HG02610 (cell line): ENCODE results near the gene TMEM187.
A peak's percentile ranks its signal among the peaks of the same experiment; 100 is the strongest.

ENCODE experiments used
- ATAC-seq: cut with Tn5 transposase; IDR thresholded peaks from one replicate; pipeline ENCODE4 v1.9.1; 2021; ENCODE audit warnings: mild to moderate bottlenecking, moderate library complexity; ENCODE audit not compliant: unreplicated experiment

TMEM187 gene, protein sequence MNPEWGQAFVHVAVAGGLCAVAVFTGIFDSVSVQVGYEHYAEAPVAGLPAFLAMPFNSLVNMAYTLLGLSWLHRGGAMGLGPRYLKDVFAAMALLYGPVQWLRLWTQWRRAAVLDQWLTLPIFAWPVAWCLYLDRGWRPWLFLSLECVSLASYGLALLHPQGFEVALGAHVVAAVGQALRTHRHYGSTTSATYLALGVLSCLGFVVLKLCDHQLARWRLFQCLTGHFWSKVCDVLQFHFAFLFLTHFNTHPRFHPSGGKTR

DNA sequence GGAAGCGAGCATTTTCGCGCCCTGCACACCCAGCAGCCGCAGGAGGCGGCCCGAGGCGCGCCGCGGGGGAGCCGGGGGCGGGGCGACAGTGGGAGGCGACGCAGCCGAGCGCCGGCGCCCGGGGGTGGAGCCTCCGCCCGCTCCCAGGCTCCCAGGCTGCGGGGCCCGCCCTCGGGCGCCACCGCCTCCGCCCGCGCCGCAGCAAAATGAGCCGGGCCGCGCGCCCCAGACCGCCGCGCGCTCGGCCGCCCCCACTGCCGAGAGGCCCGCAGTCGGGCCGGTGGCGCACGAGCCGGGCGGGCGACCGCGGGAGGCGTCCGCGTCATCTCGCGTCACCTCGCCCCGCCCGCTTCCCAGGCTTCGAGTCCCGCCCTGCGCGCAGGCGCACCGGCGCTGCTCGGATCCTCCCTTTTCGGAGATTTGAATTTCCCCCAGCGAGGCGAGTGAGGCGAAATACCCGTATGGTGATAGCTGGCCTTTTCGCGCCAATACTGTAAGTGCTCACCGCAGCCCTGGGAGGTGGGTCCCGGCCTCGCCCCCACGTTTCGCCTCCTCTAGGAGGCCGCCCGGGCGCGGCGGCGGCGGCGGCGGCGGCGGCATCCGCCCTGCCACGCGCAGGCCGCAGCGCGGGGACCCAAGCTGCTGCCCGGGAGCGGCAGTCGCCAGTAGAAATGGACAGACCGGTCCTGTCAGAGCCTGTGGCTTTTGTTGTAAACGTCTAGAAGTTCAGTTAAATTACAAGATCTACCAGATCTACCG lies at the start of gene TMEM187:
TMEM187 (plus strand) TSS at position 387 of the 759 bp plus-strand sequence. CDS start 9,309 bp downstream, outside the sequence.
- peak; percentile 54 for ATAC-seq

DNA sequence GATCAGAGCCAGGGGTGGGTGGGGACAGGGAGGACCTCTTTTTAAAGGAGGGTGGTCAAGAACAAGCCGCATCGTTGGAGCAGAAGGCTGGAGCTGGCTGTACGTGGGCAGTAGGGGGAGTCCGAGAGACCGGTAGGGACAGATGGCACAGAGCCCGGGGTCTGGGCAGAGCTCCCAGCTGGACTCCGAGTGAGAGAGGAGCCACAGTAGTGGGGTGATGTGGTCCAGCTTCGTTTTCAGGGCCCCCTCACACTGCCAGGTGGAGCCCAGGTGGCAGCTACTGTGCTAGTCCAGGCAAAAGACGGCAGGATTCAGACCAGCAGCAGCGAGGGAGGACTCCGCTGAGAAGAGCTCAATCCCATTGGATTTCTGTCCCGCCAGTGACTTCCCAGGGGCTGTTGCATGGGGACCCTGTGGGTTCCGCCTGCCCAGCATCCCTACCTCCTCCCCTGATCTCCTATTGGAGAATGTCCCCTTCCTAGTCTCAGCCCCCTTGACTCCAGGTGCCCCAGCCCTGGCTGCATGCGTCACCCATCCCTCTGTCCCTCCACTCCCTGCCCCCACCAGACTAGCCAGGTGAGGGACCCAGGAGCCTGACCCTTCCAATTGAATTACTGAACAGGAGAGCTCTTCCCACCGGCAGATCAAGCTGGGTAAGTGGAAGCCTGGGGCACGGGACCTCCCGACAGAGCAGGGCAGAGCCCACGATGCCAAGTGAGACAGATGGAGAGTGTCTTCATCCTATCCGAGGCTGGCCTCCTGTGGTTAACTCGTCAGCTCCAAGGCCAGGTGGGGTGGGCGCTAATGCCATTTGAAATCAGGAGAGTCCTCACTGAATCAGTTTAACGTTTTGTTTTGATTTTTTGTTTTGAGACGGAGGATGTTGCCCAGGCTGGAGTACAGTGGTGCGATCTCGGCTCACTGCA lies 49.4 kb upstream of the TMEM187 start:
- no peak for ATAC-seq

DNA sequence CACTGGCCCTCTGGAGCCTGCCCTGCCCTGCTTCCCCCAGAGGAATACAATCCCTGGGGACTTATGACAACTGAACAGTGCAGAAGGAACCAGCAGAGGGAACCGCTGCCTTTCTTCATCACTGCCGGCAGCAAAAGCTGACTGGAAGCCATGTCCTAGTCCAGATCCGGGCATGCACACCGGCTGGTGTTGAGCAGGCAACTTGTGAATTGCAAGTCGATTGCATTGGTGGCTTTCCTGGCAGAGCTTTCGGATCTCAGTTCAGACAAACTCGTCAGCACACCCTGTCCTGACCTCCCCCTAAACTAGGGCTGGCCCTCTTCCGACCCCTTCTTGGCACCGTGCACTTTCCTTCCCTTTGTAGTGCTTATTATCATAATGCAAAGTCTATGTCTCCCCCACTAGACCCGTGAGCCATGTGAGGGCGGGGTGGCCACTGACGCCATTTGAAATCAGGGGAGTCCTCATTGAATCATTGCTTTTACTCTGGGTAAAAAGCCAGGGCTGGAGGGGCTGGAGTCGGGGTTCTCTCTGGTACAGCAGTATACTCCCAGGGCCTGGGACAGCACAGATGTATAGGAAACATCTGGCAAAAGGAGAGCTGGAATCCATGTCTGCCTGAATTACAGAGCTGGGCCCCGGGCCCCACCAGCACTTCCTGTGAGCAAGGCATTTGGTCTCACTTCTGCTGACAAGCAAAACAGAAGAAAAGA lies 48.2 kb upstream of the TMEM187 start:
- no peak for ATAC-seq

DNA sequence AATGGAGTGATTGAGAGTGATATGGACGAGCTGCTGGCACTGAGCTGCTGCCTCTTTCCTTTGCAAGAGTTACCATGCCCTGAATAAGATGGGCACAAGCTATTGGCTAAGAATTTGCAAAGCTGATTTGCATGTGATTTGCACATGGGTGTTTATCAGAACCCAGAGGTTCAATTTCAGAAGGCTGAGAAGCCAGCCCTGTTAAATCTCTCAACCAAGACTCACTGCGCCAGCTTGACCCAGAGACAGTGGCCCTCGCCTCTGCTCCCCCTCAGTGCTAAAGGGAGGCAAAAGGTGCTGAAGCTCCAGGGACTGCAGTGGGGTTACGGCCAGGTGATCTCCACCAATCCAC lies 47.2 kb upstream of the TMEM187 start:
- no peak for ATAC-seq

DNA sequence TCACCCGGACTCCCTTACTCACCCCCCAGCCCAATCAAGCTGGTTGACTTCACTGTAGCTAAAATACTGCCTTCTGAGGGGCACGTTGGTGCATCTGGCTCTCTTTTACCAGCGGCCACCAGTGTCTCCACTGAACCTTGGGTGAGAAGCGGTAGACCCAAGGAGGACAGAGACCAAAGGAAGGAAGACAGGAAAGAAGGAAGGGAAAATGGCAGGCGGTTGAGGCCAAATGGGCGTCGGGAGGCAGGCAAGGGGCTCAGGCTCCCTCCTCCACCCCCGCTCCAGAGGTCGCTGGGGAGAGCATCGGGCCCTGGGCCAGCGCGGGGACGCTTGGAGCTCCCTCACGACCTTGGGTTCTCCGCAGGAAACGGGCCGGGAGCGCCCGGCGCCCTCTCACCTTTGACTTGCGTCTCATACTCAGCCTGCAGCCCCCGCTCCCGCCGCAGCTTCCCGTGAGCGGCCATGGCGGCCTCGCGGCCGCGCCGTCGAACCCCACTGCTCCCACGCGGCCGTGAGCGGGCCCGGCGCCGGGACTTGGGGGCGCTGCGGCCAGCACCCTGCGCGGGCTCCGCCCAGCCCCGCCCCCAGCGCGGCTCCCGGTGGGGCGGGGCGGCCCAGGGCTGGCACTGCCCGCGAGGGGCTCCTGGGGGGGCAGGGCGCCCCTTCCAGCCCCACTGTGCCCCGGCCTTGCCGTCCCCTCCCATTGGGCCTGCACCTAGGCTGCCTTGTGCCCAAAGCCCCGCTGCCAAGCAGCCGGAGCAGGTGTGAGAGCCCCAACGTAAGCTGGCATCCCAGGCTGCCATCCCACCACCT lies 46.6 kb upstream of the TMEM187 start, which contains the start of gene ARHGAP4:
ARHGAP4 (minus strand) TSS at position 526 of the 813 bp plus-strand sequence; CDS start at position 464, 62 bp downstream.
- no peak for ATAC-seq

DNA sequence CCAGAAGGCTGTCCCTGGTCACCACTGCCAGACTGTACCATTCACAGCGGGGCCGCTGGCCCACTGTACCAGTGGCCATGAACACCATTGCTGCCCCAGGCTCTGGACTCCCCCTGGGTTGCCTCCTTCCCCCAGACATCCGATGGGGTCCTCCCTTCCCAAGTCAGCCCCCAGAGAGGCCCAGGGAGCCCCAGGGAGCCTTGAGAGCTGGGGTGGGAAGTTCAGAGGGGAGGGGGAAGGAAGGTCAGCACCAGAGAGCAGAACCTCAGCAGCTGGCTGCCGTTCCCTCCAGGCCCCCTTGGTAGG lies 46.0 kb upstream of the TMEM187 start:
- ATAC-seq, result no peak

DNA sequence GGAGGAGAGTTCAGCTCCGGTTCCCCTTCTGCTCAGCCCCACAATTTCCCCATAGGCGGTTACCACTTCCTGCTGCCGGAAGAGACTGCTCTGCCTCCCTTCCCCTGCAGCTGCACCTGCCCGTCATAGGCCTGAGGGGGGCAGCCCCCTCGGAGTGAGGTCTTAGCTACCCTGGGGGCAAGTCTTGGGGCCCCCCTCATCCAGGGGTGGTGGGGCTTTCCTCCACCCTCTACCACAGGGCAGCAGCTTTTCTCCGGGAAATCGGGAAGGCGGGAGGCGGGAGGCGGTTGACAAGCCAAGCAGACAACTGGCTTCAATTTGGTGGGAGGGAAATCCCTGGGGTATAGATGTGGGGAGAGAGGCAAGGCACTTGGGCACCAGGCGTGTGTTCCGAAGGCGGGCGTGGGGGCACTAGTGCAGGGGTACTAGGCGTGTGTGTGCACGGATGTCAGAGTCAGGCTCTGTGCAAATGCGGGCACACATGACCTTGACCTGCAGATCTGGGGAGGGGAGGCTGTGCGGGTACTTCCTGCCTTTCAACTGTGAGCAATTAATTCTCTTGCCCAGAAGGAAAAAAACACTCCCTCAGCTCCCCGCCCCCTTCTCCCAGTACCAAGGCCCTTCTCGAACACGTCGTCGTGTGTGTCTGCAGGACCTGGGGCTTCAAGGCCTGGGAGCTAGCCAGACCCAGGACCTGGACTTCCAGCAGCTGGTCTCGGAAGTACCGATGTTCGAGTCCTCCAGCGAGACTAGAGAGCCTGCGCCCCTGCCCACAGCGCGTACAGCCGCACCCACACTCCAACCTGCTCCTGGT lies 45.5 kb upstream of the TMEM187 start:
- ATAC-seq, result peak; percentile 28

DNA sequence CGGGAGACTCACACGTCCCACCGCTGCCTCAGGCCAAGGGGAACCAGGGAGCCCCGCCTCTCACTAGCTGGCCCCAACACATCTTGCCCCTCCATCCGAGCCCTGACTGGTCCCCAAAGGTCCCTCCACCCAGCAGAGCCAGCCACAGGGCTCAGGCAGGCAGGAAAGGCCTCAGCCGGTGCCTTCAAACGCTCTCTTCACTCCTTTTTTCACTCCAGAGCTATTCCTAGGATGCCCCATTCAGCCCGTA lies 45.0 kb upstream of the TMEM187 start:
- no peak for ATAC-seq

DNA sequence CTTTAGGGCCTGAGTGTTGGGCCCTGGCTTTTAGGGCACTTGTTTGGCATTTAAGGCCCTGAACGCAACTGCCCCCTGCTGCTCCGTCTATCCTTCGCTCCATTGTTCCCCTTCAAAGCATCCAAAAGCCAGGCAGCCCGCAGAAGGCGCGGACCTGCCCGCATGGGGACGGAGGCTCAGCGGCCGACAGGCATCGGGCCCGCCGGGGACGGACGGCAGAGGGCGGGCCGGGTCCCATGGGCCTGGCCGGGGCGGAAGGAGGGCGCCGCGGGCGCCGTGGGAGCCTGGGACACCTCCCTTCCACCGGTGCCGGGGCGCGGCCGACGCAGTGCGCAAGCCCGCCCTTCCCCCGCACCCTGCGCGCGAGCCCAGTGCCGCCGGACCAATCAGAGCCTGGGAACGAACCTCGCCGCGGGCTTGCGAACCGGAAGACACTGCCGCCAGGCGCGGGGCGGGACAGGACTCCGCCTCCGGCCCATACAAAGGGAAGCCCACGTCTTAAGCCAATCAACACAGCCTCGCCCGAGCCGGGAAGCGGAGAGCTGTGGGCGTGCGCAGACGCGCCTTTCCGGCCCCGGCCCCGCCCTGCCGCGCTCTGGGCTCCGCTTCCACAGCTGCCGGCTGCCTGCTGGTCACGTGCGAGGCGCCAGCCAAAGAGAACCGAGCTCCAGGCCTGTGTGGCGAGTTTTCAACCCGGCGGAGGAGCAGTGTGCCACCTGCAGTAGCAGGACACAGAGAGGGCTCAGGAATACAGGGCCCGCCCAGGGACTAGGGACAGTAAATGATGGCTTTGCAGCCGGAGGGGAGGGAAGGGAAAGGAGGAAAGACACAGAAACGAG lies 44.4 kb upstream of the TMEM187 start:
- ATAC-seq, result peak; percentile 74

DNA sequence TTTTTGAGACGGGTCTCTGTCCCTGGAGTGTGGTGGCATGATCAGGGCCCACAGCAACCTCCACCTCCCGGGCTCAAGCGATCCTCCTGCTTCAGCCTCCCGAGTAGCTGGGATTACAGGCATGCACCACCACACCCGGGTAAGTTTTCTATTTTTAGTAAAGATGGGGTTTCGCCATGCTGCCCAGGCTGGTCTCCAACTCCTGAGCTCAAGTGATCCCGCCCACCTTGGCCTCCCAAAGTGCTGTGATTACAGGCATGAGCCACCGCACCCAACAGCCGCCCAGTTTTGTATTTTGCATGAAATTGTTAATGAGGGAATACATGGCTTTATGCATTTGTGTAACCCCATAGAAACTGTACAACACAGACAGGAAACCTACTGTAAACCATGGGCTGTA lies 43.7 kb upstream of the TMEM187 start:
- no peak for ATAC-seq

DNA sequence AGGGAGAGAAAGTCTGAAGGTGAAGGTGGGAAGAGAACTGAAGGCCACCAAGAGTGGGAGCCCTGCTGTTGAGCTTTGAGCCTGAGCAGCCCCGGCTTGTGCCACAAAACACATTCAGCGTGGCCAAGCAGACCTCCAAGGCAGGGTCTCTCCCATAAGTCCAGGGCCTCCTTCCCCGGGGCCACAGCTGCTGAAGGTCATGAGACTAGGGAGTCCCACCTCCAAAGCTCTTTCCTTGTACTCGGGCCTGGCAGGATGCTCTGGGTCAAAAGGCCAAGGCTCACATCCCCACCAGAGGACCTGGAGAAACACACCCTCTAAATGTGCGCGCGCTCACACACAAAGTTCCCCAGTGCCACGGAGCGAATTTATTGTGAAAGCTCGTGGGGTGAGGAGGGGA lies 43.0 kb upstream of the TMEM187 start:
- ATAC-seq, result no peak

DNA sequence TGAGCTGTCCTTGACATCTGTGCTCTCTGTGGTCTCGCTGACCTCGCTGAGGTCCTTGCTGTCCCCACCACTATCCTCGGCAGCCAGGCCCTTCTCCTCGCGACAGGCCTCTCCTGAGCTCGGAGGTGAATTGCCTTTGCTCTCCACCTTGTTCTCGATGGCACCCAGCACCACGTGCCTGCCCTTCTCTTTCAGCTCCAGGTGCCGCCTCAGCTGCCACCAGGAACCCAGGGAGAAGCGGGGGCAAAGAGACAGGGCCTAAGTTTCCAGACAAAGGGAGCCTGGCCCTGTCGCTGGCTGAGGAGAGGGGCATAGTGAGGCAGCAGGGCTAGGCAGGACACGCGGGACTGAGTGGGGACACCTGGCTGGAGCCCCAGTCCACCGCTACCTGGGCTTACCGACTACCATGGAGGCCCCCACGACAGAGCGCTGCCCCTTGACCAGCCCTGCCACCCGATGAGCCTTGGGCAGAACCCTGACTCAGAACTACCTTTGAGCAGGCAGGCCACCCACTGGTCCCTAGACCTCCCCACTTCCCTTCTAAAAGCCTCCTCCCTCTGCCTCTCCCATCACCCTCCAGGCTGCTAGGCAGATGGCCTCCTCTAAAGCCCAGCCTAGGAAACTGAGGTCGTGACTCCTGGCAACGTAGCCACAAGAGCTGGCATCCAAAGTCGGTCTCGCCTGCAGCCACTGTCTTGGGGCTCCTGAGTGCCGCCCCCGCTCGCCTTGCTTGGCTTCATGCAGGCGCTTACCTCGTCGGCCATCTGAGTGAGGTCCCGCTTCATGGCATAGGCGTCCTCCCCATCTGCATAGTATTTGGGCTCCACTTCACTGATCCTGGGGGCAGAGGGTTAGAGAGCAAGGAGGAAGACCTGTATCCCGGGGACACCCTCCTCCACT lies 42.3 kb upstream of the TMEM187 start:
- no peak for ATAC-seq

DNA sequence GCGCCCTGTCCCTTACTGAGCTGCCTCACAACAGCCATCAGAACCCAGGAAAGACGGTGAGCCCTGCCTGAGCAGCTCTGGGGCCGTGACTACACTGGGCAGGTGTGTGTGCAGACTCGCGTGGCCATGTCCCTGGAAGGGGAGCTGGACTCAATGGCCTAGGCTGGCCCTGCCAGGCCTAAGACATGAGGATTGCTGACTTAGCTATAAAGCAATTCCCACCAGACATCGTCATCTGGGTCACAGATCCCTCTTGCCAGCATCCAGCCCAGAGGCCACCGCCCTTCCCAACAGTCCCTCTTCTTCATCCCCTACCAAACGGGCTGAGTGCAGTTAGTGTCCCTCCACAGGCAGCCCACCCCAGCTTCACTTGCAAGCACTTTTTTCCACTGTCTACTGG lies 41.4 kb upstream of the TMEM187 start:
- no peak for ATAC-seq

DNA sequence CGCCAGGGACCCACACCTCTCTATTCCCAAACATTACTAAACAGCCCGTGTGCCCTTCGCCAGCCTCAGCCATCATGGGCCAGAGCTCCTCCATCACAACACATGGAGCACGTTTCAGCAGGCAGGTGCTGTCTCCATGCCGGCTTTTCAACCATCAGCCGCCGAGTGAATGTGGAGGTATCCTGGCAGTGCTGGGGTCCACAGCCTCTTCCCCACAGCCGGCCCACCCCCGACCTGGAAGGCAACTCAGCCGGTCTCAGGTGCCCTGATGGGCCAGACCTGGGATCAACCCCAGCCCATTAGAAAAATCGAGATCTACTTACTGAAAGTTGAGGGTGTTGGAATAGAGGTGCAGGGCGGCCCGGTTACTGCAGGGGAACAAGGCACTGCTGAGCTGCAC lies 40.8 kb upstream of the TMEM187 start:
- no peak for ATAC-seq

DNA sequence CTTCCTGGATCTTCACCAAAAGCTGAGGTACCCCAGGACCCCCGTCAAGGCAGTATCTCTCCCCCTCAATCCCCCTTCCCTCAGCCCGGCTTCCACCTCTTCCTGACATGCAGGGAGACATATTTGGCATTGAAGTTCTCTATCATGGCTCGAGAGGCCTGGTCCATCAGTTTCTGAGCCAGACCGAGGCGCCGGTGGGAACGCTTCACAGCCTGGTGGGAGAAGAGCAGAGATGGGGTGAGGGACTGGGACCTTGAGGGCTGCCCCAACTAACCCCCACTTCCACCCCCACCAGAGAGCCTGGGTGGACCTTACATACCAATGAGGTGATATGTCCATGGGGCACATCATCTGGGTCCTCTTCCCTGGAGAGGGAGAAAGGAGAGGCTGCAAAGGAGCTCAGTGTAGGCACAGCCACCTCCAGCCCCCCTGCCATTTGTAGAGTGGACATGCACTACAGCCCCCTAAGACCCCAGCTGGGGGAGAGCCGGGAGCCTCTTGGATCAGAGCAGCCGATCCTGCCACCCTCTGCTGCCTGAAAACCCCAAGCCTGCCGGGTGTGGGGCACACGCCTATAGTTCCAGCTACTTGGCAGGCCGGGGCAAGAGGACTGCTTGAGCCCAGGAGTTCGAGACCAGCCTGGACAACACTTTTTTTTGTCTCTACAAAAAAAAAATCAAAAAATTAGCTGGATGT lies 40.2 kb upstream of the TMEM187 start:
- no peak for ATAC-seq

DNA sequence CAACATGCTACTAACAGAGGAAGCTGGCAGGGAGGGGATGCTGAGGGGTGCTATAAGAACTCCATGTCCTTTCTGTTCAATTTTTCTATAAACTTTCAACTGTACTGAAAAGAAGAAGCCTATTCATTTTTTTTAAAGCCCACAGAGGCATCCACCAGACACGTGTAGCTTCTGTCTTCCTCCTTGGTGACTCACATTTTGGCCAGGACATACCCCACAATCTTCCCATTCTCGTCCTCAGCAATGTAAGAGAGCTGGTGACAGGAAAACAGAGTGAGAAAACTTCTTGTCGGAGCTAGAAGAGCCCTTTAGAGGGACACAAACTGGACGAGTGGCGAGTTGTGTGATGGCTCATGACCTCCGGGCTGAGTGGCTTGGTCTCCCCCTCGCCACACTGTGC lies 38.8 kb upstream of the TMEM187 start:
- no peak for ATAC-seq

DNA sequence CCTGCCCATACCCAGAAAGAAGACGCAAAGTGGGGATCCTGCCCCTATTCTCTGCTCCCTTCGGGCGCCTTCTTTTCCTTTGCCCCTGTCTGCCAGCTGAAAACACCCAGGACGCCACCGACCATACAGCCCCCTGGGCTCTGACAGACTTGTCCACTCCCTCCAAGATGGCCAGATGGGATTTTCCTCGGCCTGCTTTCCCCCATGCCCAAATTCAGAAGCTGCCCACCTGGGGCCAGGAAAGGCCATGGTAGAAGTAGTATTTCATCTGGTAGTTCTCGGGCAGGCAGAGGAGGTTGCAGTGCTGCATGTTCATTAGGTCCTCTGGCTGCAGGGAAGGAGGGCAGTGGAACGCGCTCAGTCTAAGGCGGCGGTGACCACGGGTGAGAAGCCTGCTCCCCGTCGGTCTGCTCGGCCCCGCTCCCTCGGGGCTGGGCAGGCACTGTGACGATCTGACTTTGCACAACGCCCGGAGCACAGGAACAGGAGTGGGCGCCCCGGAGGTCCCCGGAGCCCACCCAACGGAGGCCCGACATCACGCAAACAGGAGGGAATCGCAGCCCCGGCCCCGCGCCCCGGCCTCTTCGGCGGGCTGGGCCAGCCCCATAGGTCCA lies 38.3 kb upstream of the TMEM187 start:
- ATAC-seq, result peak; percentile 12
